Subcutaneous adipose tissue (tissue), 4 donors: ENCODE data around the gene INPP4A. TPM values are rescaled to one million over a fixed set of nuclear protein-coding genes. Genes with fewer than 3 reads are reported as not detected.

Experiments
- CTCF ChIP-seq: fragments of 450-650 bp; IDR thresholded peaks from one replicate; pipeline ENCODE4 v1.5.1; 2016; ENCODE audit warnings: low read depth, mild to moderate bottlenecking, control low read depth, antibody characterized with exemption, moderate library complexity
- total RNA-seq, 4 donors: library from RNA; depleted of rRNA; stranded (reverse); fragments of >200 nt; gene quantifications; one replicate each; pipeline ENCODE4 v1.1.0, GENCODE V29; 2016

Gene INPP4A
- total RNA-seq, 4 donors from 2014 or later: 18.9 to 38.2 (median 22.0) TPM

- TF ChIP-seq CTCF: no peak
These were observed 97.2 kb downstream of the INPP4A start for GRCh38 chr2:98541906-98542305.

GRCh38 chr2:98543214-98543613, 98.6 kb downstream of the INPP4A start:
- no peak for TF ChIP-seq CTCF

- no peak for TF ChIP-seq CTCF
These were observed 99.2 kb downstream of the INPP4A start for GRCh38 chr2:98543842-98544241.

- no peak for TF ChIP-seq CTCF
These were observed 100.9 kb downstream of the INPP4A start for GRCh38 chr2:98545591-98545990.

- no peak for TF ChIP-seq CTCF
These were observed 101.5 kb downstream of the INPP4A start for GRCh38 chr2:98546186-98546585.

- no peak for TF ChIP-seq CTCF
These were observed 102.6 kb downstream of the INPP4A start for GRCh38 chr2:98547092-98547790.

GRCh38 chr2:98548920-98549818, 104.5 kb downstream of the INPP4A start:
- no peak for TF ChIP-seq CTCF
